Vagina (tissue), 2 donors: Measurements from ENCODE around the gene GSTA2. TPM values are rescaled to one million over a fixed set of nuclear protein-coding genes. Genes with fewer than 3 reads are reported as not detected.
"Not testable (repeated sequence)": the region's sequence is repeated elsewhere in the genome, so short reads cannot be mapped to it uniquely, and the experiment has no call there.

Experiments used
- DNase-seq, 2 donors: peaks; one replicate each; pipeline ENCODE4 v3.0.0-alpha.2; 2017; ENCODE audit errors: extremely low spot score in 2 of 2
- H3K27ac ChIP-seq: fragments of 200-600 bp; sonication (generic); one replicate; pipeline ENCODE4 v1.5.1; 2019
- H3K27me3 ChIP-seq: fragments of 200-600 bp; sonication (generic); one replicate; pipeline ENCODE4 v1.5.1; 2019
- H3K36me3 ChIP-seq, 2 donors: fragments of 200-600 bp; sonication (generic); one replicate each; pipeline ENCODE4 v1.5.1; 2017 to 2019
- H3K4me1 ChIP-seq: fragments of 200-600 bp; sonication (generic); one replicate; pipeline ENCODE4 v1.5.1; 2019
- H3K4me3 ChIP-seq, 2 donors: fragments of 200-600 bp; sonication (generic); 1 replicate in 1 of 2; 2 replicates in 1 of 2; pipeline ENCODE4 v1.5.1; 2016 to 2019
- H3K9me3 ChIP-seq: fragments of 200-600 bp; sonication (generic); one replicate; pipeline ENCODE4 v1.5.1; 2019
- CTCF ChIP-seq, 3 experiments: fragments of 450-650 bp in 2 of 3; fragments of 200-600 bp in 1 of 3; sonication (generic) in 1 of 3; IDR thresholded peaks; one replicate each; pipeline ENCODE4 v1.5.1; 2017 to 2019; ENCODE audit warnings: antibody characterized with exemption in 3 of 3, mild to moderate bottlenecking in 2 of 3, moderate library complexity in 2 of 3
- POLR2A ChIP-seq, 2 donors: fragments of 450-650 bp; IDR thresholded peaks; one replicate each; pipeline ENCODE4 v1.6.1; 2017; ENCODE audit warnings: antibody characterized with exemption in 2 of 2, mild to moderate bottlenecking in 2 of 2, moderate library complexity in 2 of 2
- POLR2AphosphoS5 ChIP-seq, 2 donors: sonication (generic); formaldehyde crosslinking; IDR thresholded peaks; one replicate each; pipeline ENCODE4 v1.9.0; 2017; ENCODE audit warnings: antibody characterized with exemption in 2 of 2, mild to moderate bottlenecking in 2 of 2, low read depth in 1 of 2; ENCODE audit not compliant: insufficient read depth in 1 of 2
- intact Hi-C: fragments of 100-400 bp; cut with DNase I; formaldehyde crosslinking; loops from one replicate; pipeline ENCODE4 v1.15.1; 2023
- total RNA-seq: library from RNA; depleted of rRNA; stranded (reverse); fragments of >200 nt; gene quantifications from one replicate; pipeline ENCODE4 v1.2.3, GENCODE V29; 2016

GSTA2 gene
- total RNA-seq, 1 donor from 2014 or later: not detected

- no peaks in the 10 kb centered on the region for H3K4me1 ChIP-seq
- no peaks in the 10 kb centered on the region for H3K27me3 ChIP-seq
- H3K36me3 ChIP-seq: no peaks in the 10 kb centered on the region
- no peak overlapping the region for H3K4me3 ChIP-seq
- DNase-seq: no peak
- no peaks in the 10 kb centered on the region for H3K9me3 ChIP-seq
- intact Hi-C loops: no loop called here
- no peak for TF ChIP-seq POLR2A (IDR thresholded peaks at IDR 0.05)
- no peak for TF ChIP-seq CTCF (IDR thresholded peaks at IDR 0.05)
- no peak for TF ChIP-seq POLR2AphosphoS5 (IDR thresholded peaks at IDR 0.05; ENCODE audit: insufficient read depth in 1 of 2, low read depth in 1 of 2)
- H3K27ac ChIP-seq: no peak overlapping the region
Observed at GRCh38 chr6:52790861-52791260, 27.6 kb upstream of the GSTA2 start.

DNA sequence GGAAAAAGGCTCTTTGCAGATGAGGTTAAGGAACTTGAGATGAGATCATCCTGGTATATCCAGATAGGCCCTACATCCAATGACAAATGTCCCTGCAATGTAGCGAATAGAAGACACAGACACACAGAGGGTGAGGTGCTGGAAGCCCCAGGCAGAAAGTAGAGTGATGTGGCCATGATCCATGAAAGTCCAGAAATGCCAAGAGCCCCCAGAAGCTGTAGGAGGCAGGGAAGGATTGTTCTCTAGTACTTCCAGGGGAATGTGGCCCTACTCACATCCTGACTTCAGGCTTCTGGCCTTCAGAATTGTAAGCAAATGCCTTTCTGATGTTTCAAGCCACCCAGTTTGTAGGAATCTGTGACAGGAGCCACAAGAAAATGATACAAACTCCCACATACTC lies 26.4 kb upstream of the GSTA2 start:
- DNase-seq, H3K4me3 ChIP-seq, H3K4me1 ChIP-seq, H3K9me3 ChIP-seq, H3K36me3 ChIP-seq, H3K27ac ChIP-seq, intact Hi-C loops, H3K27me3 ChIP-seq: not testable (repeated sequence)

GRCh38 chr6:52788478-52788877 lies 25.2 kb upstream of the GSTA2 start:
- Histone ChIP-seq H3K4me3 (no peak overlapping the region), H3K36me3 (no peaks in the 10 kb centered on the region), H3K27me3 (no peaks in the 10 kb centered on the region), H3K27ac (no peak overlapping the region), H3K9me3 (no peaks in the 10 kb centered on the region), H3K4me1 (no peaks in the 10 kb centered on the region)
- intact Hi-C loops: no loop called here
- no peak for DNase-seq
- no peak for TF ChIP-seq POLR2A (IDR thresholded peaks at IDR 0.05)
- TF ChIP-seq CTCF (IDR thresholded peaks at IDR 0.05): no peak
- no peak for TF ChIP-seq POLR2AphosphoS5 (IDR thresholded peaks at IDR 0.05; ENCODE audit: insufficient read depth in 1 of 2, low read depth in 1 of 2)

- H3K27ac ChIP-seq: no peak overlapping the region
- no peak for DNase-seq
- H3K36me3 ChIP-seq: no peaks in the 10 kb centered on the region
- H3K9me3 ChIP-seq: no peaks in the 10 kb centered on the region
- no peaks in the 10 kb centered on the region for H3K4me1 ChIP-seq
- intact Hi-C loops: no loop called here
- H3K4me3 ChIP-seq: no peak overlapping the region
- H3K27me3 ChIP-seq: no peaks in the 10 kb centered on the region
- no peak for TF ChIP-seq POLR2A (IDR thresholded peaks at IDR 0.05)
- TF ChIP-seq POLR2AphosphoS5 (IDR thresholded peaks at IDR 0.05; ENCODE audit: insufficient read depth in 1 of 2, low read depth in 1 of 2): no peak
Observed at GRCh38 chr6:52787917-52788316, 24.6 kb upstream of the GSTA2 start.

- Histone ChIP-seq H3K27me3 (no peaks in the 10 kb centered on the region), H3K4me3 (no peak overlapping the region), H3K27ac (no peak overlapping the region), H3K36me3 (no peaks in the 10 kb centered on the region), H3K4me1 (no peaks in the 10 kb centered on the region), H3K9me3 (no peaks in the 10 kb centered on the region)
- DNase-seq: no peak
- TF ChIP-seq POLR2A (IDR thresholded peaks at IDR 0.05) (no peak), POLR2AphosphoS5 (IDR thresholded peaks at IDR 0.05; ENCODE audit: insufficient read depth in 1 of 2, low read depth in 1 of 2) (no peak), CTCF (IDR thresholded peaks at IDR 0.05) (no peak)
- intact Hi-C loops: loop anchor here (1.0 kb wide), 1 partner anchor 40 kb away; no protein-coding TSS in a partner anchor
Observed at GRCh38 chr6:52786249-52786956, 23.1 kb upstream of the GSTA2 start.

DNA sequence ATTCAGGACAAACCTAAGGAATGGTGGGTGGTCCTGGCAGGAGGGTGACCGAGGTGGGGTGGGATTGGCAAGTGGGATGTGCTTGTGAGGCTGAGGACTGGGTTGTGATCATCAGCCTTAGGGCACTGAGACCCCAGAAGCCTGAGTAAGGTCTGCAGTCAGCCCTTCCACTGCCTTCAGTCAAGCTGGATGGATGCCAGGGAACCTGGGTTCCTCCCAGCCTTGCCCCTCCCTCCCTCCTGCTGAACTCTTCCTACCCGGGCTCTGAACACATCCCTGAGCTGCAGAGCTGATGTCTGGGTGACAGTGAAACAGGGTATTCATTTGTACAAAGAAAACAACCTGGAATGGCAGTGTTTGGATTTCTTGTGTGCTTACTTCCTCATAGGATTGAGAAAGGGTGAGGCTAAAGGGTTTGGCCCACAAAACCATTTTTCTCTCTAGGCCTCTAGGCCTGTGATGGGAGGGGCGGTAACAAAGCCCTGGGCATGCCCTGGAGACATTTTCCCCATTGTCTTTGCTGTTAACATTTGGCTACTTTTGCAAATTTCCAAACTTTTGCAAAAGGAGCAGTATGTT lies 19.5 kb upstream of the GSTA2 start:
- intact Hi-C loops, DNase-seq, H3K27ac ChIP-seq, H3K4me1 ChIP-seq, H3K9me3 ChIP-seq, H3K4me3 ChIP-seq, H3K27me3 ChIP-seq, H3K36me3 ChIP-seq: not testable (repeated sequence)

GRCh38 chr6:52782209-52782608 lies 18.9 kb upstream of the GSTA2 start:
- H3K4me1 ChIP-seq, H3K4me3 ChIP-seq, intact Hi-C loops, H3K9me3 ChIP-seq, DNase-seq, H3K36me3 ChIP-seq, H3K27me3 ChIP-seq, H3K27ac ChIP-seq: not testable (repeated sequence)
